ENCODE measurements around the gene GCH1.
A peak's percentile ranks its signal among the peaks of the same experiment; 100 is the strongest.
"Not testable (repeated sequence)": the region's sequence is repeated elsewhere in the genome, so short reads cannot be mapped to it uniquely, and the experiment has no call there.

Gene GCH1

DNA sequence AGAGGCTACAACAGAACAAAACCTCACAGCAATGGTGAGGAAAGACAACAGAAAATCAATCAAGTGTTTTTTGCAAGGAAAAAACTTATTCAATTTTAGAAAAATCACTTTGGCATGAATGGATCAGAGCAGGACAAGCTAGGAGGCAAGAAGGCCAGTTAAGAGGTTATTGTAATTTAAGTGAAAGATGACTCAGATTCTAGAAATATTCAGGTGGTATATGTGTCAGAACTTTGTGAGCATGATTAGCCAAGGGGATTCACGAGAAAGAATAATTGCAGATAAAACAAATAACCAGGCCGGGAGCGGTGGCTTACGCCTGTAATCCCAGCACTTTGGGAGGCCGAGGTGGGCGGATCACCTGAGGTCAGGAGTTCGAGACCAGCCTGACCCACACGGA, 12.7 kb downstream of the GCH1 start:
- TF ChIP-seq, protein P1, sequence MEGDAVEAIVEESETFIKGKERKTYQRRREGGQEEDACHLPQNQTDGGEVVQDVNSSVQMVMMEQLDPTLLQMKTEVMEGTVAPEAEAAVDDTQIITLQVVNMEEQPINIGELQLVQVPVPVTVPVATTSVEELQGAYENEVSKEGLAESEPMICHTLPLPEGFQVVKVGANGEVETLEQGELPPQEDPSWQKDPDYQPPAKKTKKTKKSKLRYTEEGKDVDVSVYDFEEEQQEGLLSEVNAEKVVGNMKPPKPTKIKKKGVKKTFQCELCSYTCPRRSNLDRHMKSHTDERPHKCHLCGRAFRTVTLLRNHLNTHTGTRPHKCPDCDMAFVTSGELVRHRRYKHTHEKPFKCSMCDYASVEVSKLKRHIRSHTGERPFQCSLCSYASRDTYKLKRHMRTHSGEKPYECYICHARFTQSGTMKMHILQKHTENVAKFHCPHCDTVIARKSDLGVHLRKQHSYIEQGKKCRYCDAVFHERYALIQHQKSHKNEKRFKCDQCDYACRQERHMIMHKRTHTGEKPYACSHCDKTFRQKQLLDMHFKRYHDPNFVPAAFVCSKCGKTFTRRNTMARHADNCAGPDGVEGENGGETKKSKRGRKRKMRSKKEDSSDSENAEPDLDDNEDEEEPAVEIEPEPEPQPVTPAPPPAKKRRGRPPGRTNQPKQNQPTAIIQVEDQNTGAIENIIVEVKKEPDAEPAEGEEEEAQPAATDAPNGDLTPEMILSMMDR (IDR thresholded peaks at IDR 0.05; ENCODE audit: low read depth, low read length), result no peak
- in situ Hi-C loops (cut with HindIII; ENCODE audit: low sequenced_read_pairs), result no loop called here
- H3K4me3 ChIP-seq (ENCODE audit: low read depth, low read length), result no peak overlapping the region
- DNase-seq (ENCODE audit: low read depth, low spot score), result no peak

DNA sequence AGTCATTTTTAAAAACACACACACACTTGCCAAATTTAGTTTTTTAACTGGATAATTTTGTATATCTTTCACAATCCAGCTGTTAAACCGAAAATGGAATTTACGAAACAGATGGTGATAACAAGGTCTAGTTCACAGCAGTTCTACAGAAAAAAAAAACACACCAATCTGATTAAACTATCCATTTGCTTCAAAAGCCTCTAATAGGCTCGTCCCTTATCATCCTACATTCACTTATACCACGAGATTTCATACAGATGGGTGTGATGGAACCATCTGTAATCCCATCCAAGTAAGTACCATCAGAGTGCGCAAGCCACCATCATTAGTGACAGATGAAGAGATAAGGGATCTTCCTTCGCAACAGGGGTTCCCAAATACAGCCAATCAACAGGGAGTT, 20.1 kb downstream of the GCH1 start:
- no peak for DNase-seq (ENCODE audit: low read depth, low spot score)
- TF ChIP-seq, protein P1 (IDR thresholded peaks at IDR 0.05; ENCODE audit: low read depth, low read length), result no peak
- in situ Hi-C loops (cut with HindIII; ENCODE audit: low sequenced_read_pairs), result no loop called here
- no peak overlapping the region for H3K4me3 ChIP-seq (ENCODE audit: low read depth, low read length)

- H3K4me3 ChIP-seq (ENCODE audit: low read depth, low read length), result peak overlapping the region; percentile 35
- TF ChIP-seq, protein P1 (IDR thresholded peaks at IDR 0.05; ENCODE audit: low read depth, low read length), result no peak
- in situ Hi-C loops (cut with HindIII; ENCODE audit: low sequenced_read_pairs), result no loop called here
- peak; percentile 35 for DNase-seq (ENCODE audit: low read depth, low spot score)
Measured at GRCh38 chr14:54881761-54882401, 20.7 kb downstream of the GCH1 start.

DNA sequence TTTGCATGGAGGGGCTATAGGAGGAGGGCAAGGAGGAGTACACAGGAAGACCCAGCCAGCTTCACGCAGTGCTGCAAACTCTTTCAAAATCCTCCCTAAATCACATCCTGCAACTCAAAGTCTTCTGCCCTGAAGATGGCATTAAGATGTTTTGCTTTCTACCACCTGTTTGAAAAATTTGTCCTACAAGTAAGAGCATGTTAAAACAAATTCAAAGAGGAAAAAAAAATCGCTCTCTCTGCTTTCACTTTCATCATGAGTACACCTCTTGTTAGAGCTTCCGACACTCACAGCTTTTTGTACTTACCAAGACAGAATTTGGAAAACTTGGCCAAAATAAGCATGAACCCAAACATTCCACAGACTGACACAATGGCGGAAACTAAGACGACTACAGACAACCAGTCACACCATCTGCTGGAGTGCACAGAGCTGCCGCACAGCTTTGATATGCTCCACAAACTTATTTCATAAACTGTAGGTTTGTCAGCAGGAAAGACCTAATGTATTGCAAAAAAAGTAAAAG, 21.3 kb downstream of the GCH1 start:
- H3K4me3 ChIP-seq (ENCODE audit: low read depth, low read length), result peak overlapping the region; percentile 35
- TF ChIP-seq, protein P1 (IDR thresholded peaks at IDR 0.05; ENCODE audit: low read depth, low read length), result no peak
- DNase-seq (ENCODE audit: low read depth, low spot score), result peak; percentile 59
- in situ Hi-C loops (cut with HindIII; ENCODE audit: low sequenced_read_pairs), result no loop called here

DNA sequence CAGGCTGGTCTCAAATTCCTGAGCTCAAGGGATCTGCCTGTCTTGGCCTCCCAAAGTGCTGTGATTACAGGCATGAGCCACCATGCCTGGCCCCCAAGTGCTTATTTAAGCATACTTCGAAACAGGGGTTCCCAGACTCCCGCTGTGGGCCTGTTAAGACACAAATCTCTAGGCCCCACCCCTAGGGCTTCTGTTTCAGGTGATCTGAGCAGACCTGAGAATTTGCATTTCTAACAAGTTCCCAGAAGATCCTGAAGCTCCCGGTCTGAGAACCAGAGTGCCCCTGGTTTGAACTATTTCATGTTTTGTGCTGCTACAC, 25.0 kb downstream of the GCH1 start:
- no peak for DNase-seq (ENCODE audit: low read depth, low spot score)
- no peak overlapping the region for H3K4me3 ChIP-seq (ENCODE audit: low read depth, low read length)
- TF ChIP-seq, protein P1 (IDR thresholded peaks at IDR 0.05; ENCODE audit: low read depth, low read length), result no peak
- in situ Hi-C loops (cut with HindIII; ENCODE audit: low sequenced_read_pairs), result no loop called here

- TF ChIP-seq, protein P1 (IDR thresholded peaks at IDR 0.05; ENCODE audit: low read depth, low read length), result no peak
- DNase-seq (ENCODE audit: low read depth, low spot score), result no peak
- in situ Hi-C loops (cut with HindIII; ENCODE audit: low sequenced_read_pairs), result no loop called here
- H3K4me3 ChIP-seq (ENCODE audit: low read depth, low read length), result no peak overlapping the region
Measured at GRCh38 chr14:54877015-54877702, 25.5 kb downstream of the GCH1 start.

DNA sequence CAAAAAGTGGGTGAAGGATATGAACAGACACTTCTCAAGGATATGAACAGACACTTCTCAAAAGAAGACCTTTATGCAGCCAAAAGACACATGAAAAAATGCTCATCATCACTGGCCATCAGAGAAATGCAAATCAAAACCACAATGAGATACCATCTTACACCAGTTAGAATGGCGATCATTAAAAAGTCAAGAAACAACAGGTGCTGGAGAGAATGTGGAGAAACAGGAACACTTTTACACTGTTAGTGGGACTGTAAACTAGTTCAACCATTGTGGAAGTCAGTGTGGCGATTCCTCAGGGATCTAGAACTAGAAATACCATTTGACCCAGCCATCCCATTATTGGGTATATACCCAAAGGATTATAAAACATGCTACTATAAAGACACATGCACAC, 27.0 kb downstream of the GCH1 start:
- DNase-seq (ENCODE audit: low read depth, low spot score); H3K4me3 ChIP-seq (ENCODE audit: low read depth, low read length); in situ Hi-C loops (cut with HindIII; ENCODE audit: low sequenced_read_pairs): not testable (repeated sequence)

GRCh38 chr14:54870154-54871090, 32.2 kb downstream of the GCH1 start:
- DNase-seq (ENCODE audit: low read depth, low spot score); in situ Hi-C loops (cut with HindIII; ENCODE audit: low sequenced_read_pairs): not testable (repeated sequence)
- H3K4me3 ChIP-seq (ENCODE audit: low read depth, low read length), result peak overlapping the region; percentile 27

All from astrocyte of the spinal cord (primary cell).